ENCODE results near the gene ULK2. TPM values are rescaled to one million over a fixed set of nuclear protein-coding genes. Genes with fewer than 3 reads are reported as not detected.

The ULK2 gene
- total RNA-seq: 10 to 100 TPM; 13.7 to 20.6 (median 19.2) TPM
- 13.5 TPM for total RNA-seq (2013)

DNA sequence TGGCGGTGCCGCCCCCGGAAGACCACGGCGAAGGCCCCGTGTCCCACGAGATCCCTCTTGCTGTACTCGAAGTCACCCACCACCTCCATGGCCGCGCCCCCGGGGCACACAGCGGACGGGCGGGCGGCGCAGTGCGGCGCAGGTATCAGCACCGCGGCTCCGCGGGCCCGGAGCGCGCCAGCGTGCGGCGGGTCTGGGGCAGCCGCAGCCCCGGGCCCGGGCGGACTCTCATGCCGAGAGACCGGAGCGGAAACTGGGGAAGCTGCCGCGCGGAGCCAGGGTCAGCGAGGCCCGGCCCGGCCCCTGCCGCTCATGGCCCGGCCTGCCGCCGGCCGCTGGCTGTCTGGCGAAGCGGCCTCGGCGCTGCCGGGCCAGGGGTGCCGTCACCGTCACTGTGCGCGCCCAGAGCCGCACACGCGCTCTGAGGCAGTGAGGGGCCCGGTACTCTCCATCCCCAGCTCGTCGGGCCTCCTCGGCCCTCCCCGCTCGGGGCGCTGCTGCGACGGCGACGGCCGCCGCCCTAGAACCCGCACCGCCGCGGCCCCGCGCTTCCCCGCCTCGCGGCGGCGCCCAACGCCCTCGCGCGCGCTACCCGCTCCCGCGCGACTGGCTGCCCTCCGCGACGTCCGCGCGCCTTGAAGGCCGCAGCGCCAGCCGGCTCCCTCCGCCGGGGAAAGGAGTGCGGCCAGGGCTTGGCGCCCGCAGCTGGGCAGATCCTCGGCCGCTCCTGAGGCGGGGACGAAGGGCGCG, at the start of gene ULK2:
ULK2 (minus strand) TSS at position 608 of the 750 bp plus-strand sequence; CDS start at position 89, 519 bp downstream.
- DNase-seq: peak; percentile 46 to 76
- Mint-ChIP-seq H3K4me3 (peak within 1 kb of the TSS; percentile 86), H3K9me3 (no peaks in the 10 kb centered on the region), H3K36me3 (no peaks in the 10 kb centered on the region), H3K27me3 (ENCODE audit: low read depth in 2 of 2) (no peaks in the 10 kb centered on the region), H3K4me1 (peaks cover 7% of the 10 kb centered on the region in 2 donors), H3K27ac (peak within 1 kb of the TSS in 1 of 2 donors; percentile 73)
- H3K27ac ChIP-seq (ENCODE audit: low read length): peak within 1 kb of the TSS; percentile 67
- H3K36me3 ChIP-seq (ENCODE audit: control insufficient read depth, insufficient read depth, low read length): no peaks in the 10 kb centered on the region
- under 1% methylated on average over 111 of the region's 111 CpGs for WGBS (ENCODE audit: insufficient coverage)
- H3K4me1 ChIP-seq (ENCODE audit: control insufficient read depth, insufficient read depth, low read length): peaks cover 10% of the 10 kb centered on the region
- no peaks in the 10 kb centered on the region for H3K27me3 ChIP-seq (ENCODE audit: control insufficient read depth, insufficient read depth, low read length)
- H3K9me3 ChIP-seq (ENCODE audit: control insufficient read depth, insufficient read depth, low read length): no peaks in the 10 kb centered on the region
- ATAC-seq: peak; percentile 80 to 83 (median 83)
- TF ChIP-seq, protein P1, sequence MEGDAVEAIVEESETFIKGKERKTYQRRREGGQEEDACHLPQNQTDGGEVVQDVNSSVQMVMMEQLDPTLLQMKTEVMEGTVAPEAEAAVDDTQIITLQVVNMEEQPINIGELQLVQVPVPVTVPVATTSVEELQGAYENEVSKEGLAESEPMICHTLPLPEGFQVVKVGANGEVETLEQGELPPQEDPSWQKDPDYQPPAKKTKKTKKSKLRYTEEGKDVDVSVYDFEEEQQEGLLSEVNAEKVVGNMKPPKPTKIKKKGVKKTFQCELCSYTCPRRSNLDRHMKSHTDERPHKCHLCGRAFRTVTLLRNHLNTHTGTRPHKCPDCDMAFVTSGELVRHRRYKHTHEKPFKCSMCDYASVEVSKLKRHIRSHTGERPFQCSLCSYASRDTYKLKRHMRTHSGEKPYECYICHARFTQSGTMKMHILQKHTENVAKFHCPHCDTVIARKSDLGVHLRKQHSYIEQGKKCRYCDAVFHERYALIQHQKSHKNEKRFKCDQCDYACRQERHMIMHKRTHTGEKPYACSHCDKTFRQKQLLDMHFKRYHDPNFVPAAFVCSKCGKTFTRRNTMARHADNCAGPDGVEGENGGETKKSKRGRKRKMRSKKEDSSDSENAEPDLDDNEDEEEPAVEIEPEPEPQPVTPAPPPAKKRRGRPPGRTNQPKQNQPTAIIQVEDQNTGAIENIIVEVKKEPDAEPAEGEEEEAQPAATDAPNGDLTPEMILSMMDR (IDR thresholded peaks at IDR 0.05): no peak
- H3K4me3 ChIP-seq (ENCODE audit: low read length): peak within 1 kb of the TSS; percentile 56
- intact Hi-C loops (cut with micrococcal nuclease): no loop called here

DNA sequence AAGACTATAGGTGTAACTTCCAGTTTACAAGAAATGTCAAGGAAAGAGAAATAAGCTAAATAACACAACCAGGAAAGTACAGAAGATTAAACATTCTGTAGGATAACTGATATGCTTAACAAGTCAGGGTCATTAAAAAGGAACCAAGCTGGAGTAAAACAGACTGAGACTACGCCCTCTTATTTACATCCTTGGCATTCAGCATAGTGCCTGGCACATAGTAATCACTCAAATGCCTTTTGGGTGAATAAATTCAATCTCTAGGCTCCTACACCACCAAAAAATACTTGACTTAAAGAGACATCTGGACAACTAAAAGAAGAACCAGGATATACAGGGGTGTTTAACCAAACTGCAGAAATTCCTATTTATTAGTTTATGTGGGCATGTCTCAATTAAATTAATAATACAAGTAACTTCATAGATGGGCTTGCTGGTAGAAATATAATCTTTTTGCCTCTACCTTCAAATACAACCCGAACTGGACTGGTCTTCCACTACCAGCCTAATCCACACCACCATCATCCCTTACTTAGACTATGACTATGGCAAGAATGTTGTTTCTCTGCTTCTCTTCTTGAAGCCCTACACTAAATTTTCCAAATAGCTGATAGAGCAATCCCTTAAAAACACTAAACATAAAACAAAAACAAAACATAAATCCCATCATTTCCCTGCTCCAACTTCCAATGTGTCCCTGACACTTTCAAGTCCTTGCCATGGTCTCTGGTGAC, 47.7 kb upstream of the ULK2 start:
- DNase-seq: no peak
- TF ChIP-seq, protein P1 (IDR thresholded peaks at IDR 0.05): no peak
- Mint-ChIP-seq H3K9me3 (no peaks in the 10 kb centered on the region), H3K4me1 (peaks cover 0 to 17% of the 10 kb centered on the region in 2 donors), H3K36me3 (peaks cover 6% of the 10 kb centered on the region), H3K4me3 (no peak overlapping the region), H3K27me3 (ENCODE audit: low read depth in 2 of 2) (no peaks in the 10 kb centered on the region), H3K27ac (peak overlapping the region; percentile 19 to 63)
- intact Hi-C loops (cut with micrococcal nuclease): no loop called here
- no peak for ATAC-seq
- Histone ChIP-seq H3K9me3 (ENCODE audit: control insufficient read depth, insufficient read depth, low read length) (no peaks in the 10 kb centered on the region), H3K27me3 (ENCODE audit: control insufficient read depth, insufficient read depth, low read length) (no peaks in the 10 kb centered on the region), H3K36me3 (ENCODE audit: control insufficient read depth, insufficient read depth, low read length) (peaks cover 60% of the 10 kb centered on the region), H3K4me1 (ENCODE audit: control insufficient read depth, insufficient read depth, low read length) (no peaks in the 10 kb centered on the region), H3K4me3 (ENCODE audit: low read length) (no peak overlapping the region), H3K27ac (ENCODE audit: low read length) (no peak overlapping the region)
- WGBS (ENCODE audit: insufficient coverage): 100% methylated on average over 2 of the region's 2 CpGs

DNA sequence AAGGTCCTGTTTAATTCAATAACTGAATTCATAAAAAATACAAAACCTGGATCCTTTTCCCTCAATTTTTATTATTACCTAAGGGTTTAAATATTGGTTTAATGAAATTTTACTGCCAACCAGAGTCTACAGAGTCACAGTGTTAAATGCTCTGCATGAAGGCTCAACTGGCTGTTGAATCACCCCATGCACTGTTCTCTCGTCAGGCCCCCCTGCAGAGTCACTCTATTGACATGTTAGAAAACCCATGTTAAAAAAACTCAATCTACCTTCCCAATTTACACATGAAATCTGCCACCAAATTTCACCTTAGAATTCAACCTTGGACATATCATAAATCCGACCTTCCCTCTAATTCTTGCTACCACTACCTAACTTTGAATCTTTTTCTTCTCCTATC, 43.3 kb upstream of the ULK2 start:
- DNase-seq: no peak
- 97% methylated on average over 2 of the region's 2 CpGs for WGBS (ENCODE audit: insufficient coverage)
- Histone ChIP-seq H3K27ac (ENCODE audit: low read length) (no peak overlapping the region), H3K4me3 (ENCODE audit: low read length) (no peak overlapping the region), H3K4me1 (ENCODE audit: control insufficient read depth, insufficient read depth, low read length) (no peaks in the 10 kb centered on the region), H3K36me3 (ENCODE audit: control insufficient read depth, insufficient read depth, low read length) (peaks cover 67% of the 10 kb centered on the region), H3K9me3 (ENCODE audit: control insufficient read depth, insufficient read depth, low read length) (no peaks in the 10 kb centered on the region), H3K27me3 (ENCODE audit: control insufficient read depth, insufficient read depth, low read length) (no peaks in the 10 kb centered on the region)
- no peak overlapping the region for H3K27ac Mint-ChIP-seq
- no peaks in the 10 kb centered on the region for H3K9me3 Mint-ChIP-seq
- peaks cover 13% of the 10 kb centered on the region for H3K36me3 Mint-ChIP-seq
- no peak overlapping the region for H3K4me3 Mint-ChIP-seq
- H3K4me1 Mint-ChIP-seq: peaks cover 0 to 13% of the 10 kb centered on the region in 2 donors
- intact Hi-C loops (cut with micrococcal nuclease): no loop called here
- TF ChIP-seq, protein P1 (IDR thresholded peaks at IDR 0.05): no peak
- ATAC-seq: no peak
- H3K27me3 Mint-ChIP-seq (ENCODE audit: low read depth in 2 of 2): no peaks in the 10 kb centered on the region

Measured in natural killer cell (primary cell).